MV-4-11 (cell line): Measurements from ENCODE around the gene TMEM178B.

ENCODE experiments used
- DNase-seq: peaks from one replicate; lab custom pipeline; 2025; lab: John Stamatoyannopoulos, UW

TMEM178B gene

GRCh38 chr7:141527076-141527475 lies 453.2 kb downstream of the TMEM178B start:
- DNase-seq = no peak

DNA sequence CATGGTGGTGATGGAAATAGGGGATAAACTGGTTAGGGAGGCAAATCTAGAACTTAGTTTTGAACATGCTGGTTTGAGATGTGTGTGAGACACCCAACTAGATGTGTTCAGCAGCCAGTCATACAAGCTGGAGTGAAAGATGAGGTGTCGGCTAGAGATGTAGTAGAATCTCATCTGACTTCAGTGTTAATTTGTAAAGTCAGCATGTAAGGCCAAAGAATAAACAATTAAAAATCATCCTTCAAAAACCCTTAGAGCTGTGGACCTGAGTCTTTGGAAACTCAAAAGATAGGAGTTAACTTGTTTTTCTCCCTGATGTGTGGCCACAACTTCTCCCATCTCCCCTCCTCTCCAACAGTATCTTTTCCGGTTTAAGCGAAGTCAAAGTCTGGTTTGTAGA lies 454.5 kb downstream of the TMEM178B start:
- DNase-seq = no peak
